SK-N-SH (cell line): ENCODE measurements around the gene CPLX1.

ENCODE experiments used
- NRF1 ChIP-seq: IDR thresholded peaks from 2 replicates; pipeline ENCODE4 v1.6.1; 2012; ENCODE audit warnings: low read depth, mild to moderate bottlenecking, low read length
- PBX3 ChIP-seq: IDR thresholded peaks from 2 replicates; pipeline ENCODE4; 2012
- SIN3A ChIP-seq: IDR thresholded peaks from 2 replicates; pipeline ENCODE4 v1.6.1; 2012; ENCODE audit warnings: low read depth, mild to moderate bottlenecking, low read length, moderate library complexity, borderline replicate concordance
- USF1 ChIP-seq: IDR thresholded peaks from 2 replicates; pipeline ENCODE4 v1.4.0; 2012; ENCODE audit warnings: low read depth, borderline replicate concordance
- YY1 ChIP-seq: IDR thresholded peaks from 2 replicates; pipeline ENCODE4 v1.4.0; 2012; ENCODE audit warnings: low read depth, mild to moderate bottlenecking

GRCh38 chr4:837772-838171 is 11.8 kb upstream of the CPLX1 start:
- TF ChIP-seq PBX3: no peak
- no peak for TF ChIP-seq USF1
- TF ChIP-seq NRF1: no peak
- TF ChIP-seq SIN3A: no peak
- no peak for TF ChIP-seq YY1
